Activated naive CD8-positive, alpha-beta T cell (primary cell): ENCODE measurements around the gene POLR2C.
"Not testable (repeated sequence)": the region's sequence is repeated elsewhere in the genome, so short reads cannot be mapped to it uniquely, and the experiment has no call there.

ENCODE experiments used
- H3K27ac Mint-ChIP-seq: one replicate; pipeline ENCODE4 v1.8.0; 2021; ENCODE audit warnings: mixed read lengths
- H3K27me3 Mint-ChIP-seq: one replicate; pipeline ENCODE4 v1.8.0; 2021; ENCODE audit warnings: mixed read lengths
- H3K36me3 Mint-ChIP-seq: one replicate; pipeline ENCODE4 v1.8.0; 2021; ENCODE audit warnings: mixed read lengths
- H3K4me1 Mint-ChIP-seq: one replicate; pipeline ENCODE4 v1.8.0; 2021; ENCODE audit warnings: low read depth, mixed read lengths
- H3K4me3 Mint-ChIP-seq: one replicate; pipeline ENCODE4 v1.8.0; 2021; ENCODE audit warnings: mild to moderate bottlenecking, mixed read lengths
- H3K9me3 Mint-ChIP-seq: one replicate; pipeline ENCODE4 v1.8.0; 2021; ENCODE audit warnings: low read depth, mixed read lengths

Gene POLR2C

GRCh38 chr16:57480754-57481230 lies 18.3 kb downstream of the POLR2C start:
- Mint-ChIP-seq H3K27me3 (no peaks in the 10 kb centered on the region), H3K4me1 (peaks cover 19% of the 10 kb centered on the region), H3K27ac (no peak overlapping the region), H3K4me3 (no peak overlapping the region), H3K36me3 (no peaks in the 10 kb centered on the region), H3K9me3 (no peaks in the 10 kb centered on the region)

DNA sequence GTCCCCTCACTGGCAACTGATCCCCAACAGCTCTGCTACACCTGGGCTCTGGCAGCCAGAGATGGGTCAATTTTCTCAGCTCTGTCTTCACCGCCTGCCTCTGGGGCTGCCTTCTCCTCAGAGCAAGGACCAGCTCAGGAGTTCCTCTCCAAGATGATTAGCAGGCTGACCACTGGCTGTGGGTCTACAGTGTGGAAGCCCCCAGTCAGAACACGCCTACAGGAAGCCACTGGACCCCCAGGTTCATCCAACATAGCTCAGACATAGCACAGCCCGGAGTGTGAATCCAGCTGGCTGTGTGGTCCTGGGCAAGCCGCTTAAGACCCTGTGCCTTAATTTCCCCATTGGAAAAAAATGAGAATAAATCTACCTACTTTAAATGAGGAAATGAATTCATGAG lies 18.9 kb downstream of the POLR2C start:
- Mint-ChIP-seq H3K27ac (no peak overlapping the region), H3K9me3 (no peaks in the 10 kb centered on the region), H3K27me3 (no peaks in the 10 kb centered on the region), H3K4me3 (no peak overlapping the region), H3K4me1 (peaks cover 16% of the 10 kb centered on the region), H3K36me3 (no peaks in the 10 kb centered on the region)

- H3K36me3 Mint-ChIP-seq: no peaks in the 10 kb centered on the region
- no peak overlapping the region for H3K27ac Mint-ChIP-seq
- H3K4me1 Mint-ChIP-seq: peaks cover 22% of the 10 kb centered on the region
- no peak overlapping the region for H3K4me3 Mint-ChIP-seq
- H3K9me3 Mint-ChIP-seq: no peaks in the 10 kb centered on the region
- H3K27me3 Mint-ChIP-seq: no peaks in the 10 kb centered on the region
Measured at GRCh38 chr16:57482845-57483545, 20.5 kb downstream of the POLR2C start.

GRCh38 chr16:57483725-57484514 lies 21.4 kb downstream of the POLR2C start:
- Mint-ChIP-seq H3K27me3 (no peaks in the 10 kb centered on the region), H3K9me3 (no peaks in the 10 kb centered on the region), H3K4me1 (peaks cover 20% of the 10 kb centered on the region), H3K36me3 (no peaks in the 10 kb centered on the region), H3K27ac (no peak overlapping the region), H3K4me3 (no peak overlapping the region)

DNA sequence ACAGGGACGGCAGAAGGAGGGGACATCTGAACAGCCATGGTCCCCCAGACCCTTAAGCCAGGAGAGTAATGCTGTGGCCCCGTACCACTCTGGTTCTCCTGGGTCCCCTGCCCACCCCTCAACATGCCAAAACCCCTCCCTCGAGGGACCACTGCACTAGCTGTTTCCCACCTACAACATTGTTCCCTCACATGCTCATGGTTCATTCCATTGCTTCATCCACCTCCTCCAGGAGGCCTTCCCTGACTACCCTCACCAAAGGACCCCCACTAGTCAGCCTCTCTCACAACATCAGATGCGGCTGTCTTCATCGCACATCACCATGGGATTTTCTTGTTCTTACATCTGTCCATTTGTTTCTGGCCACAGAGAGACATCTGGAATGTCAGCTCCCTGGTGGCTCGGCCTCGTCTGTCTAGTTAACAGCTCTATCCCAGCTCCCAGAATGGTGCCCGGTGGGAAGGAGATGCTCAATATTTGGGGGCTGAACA lies 22.1 kb downstream of the POLR2C start:
- Mint-ChIP-seq H3K27ac (no peak overlapping the region), H3K27me3 (no peaks in the 10 kb centered on the region), H3K4me3 (no peak overlapping the region), H3K9me3 (no peaks in the 10 kb centered on the region), H3K36me3 (no peaks in the 10 kb centered on the region), H3K4me1 (peaks cover 18% of the 10 kb centered on the region)

- H3K27me3 Mint-ChIP-seq: no peaks in the 10 kb centered on the region
- peaks cover 18% of the 10 kb centered on the region for H3K4me1 Mint-ChIP-seq
- H3K27ac Mint-ChIP-seq: peak overlapping the region; percentile 22
- H3K9me3 Mint-ChIP-seq: no peaks in the 10 kb centered on the region
- H3K4me3 Mint-ChIP-seq: peak overlapping the region; percentile 85
- H3K36me3 Mint-ChIP-seq: no peaks in the 10 kb centered on the region
Measured at GRCh38 chr16:57485091-57485915, 22.8 kb downstream of the POLR2C start.

GRCh38 chr16:57485916-57486857 lies 23.7 kb downstream of the POLR2C start, which contains the start of gene DOK4:
Gene DOK4 (minus strand): TSS chr16:57486493. CDS start chr16:57479507, 6,986 bp downstream.
- no peaks in the 10 kb centered on the region for H3K36me3 Mint-ChIP-seq
- peak within 1 kb of the TSS; percentile 85 for H3K4me3 Mint-ChIP-seq
- no peaks in the 10 kb centered on the region for H3K27me3 Mint-ChIP-seq
- peaks cover 18% of the 10 kb centered on the region for H3K4me1 Mint-ChIP-seq
- H3K9me3 Mint-ChIP-seq: no peaks in the 10 kb centered on the region
- H3K27ac Mint-ChIP-seq: peak within 1 kb of the TSS; percentile 47

DNA sequence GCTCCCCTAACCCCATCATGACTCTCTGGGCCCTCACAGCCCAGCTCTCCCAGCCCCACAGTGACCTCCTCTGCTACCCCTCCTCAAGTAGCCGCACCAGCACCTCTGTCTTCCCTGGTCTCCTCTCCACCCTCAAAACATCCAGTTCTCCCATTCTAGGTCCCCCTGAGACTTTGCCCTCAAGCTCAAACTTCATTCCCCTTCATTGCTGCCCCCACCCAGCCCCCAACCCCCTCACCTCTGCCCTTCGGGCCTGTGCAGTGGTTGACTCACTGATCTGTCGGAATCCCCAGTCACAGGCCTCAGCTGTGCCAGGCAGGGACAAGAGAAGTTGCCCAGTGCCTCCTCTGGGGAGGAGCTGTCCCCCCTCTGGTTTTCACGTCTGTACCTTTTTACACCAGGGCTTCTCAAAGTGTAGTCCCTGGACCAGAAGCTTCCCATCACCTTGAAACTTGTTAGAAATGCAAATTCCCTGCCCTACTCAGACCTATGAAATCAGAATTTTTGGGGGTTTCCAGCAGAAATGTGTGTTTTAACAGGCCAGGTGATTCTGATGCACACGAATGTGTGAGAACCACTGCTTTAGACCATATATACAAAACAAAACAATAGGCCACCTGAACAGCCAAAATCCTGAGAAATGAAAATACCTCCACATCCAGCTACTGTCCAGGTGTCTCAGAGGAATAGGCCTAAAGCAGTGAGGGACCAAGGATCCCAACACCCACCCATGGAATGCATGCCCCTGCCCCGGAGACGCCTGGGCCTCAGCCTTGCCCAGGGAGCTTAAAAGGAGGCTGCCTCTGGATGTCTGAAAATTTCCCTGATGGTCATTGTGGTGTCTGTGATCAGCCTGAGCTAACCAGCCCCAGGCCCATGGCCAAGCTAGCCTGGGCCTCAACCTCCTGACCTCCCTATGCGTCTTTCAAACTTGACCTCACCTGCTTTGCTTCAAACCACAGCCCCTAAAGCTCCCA lies 24.7 kb downstream of the POLR2C start:
- no peaks in the 10 kb centered on the region for H3K36me3 Mint-ChIP-seq
- peaks cover 18% of the 10 kb centered on the region for H3K4me1 Mint-ChIP-seq
- no peaks in the 10 kb centered on the region for H3K9me3 Mint-ChIP-seq
- peak overlapping the region; percentile 81 for H3K4me3 Mint-ChIP-seq
- no peaks in the 10 kb centered on the region for H3K27me3 Mint-ChIP-seq
- H3K27ac Mint-ChIP-seq: peak overlapping the region; percentile 47

- no peaks in the 10 kb centered on the region for H3K36me3 Mint-ChIP-seq
- no peaks in the 10 kb centered on the region for H3K9me3 Mint-ChIP-seq
- H3K27me3 Mint-ChIP-seq: no peaks in the 10 kb centered on the region
- no peak overlapping the region for H3K4me3 Mint-ChIP-seq
- peaks cover 18% of the 10 kb centered on the region for H3K4me1 Mint-ChIP-seq
- no peak overlapping the region for H3K27ac Mint-ChIP-seq
Measured at GRCh38 chr16:57489229-57489628, 26.8 kb downstream of the POLR2C start.

DNA sequence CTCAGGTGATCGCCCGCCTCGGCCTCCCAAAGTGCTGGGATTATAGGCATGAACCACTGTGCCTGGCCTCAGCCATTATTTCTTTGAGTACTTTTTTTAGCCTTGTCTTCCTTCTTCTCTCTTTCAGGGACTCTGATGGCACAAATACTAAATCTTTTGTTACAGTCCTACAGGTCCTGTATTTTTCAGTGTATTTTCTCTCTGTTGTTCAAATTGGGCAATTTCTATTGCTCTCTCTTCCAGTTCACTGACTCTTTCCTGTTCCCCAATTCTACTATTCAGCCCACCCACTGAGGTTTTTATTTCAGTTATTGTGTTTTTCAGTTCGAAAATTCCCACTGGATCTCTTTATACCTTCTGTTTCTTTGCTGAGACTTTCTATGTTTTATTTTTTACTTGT lies 31.3 kb downstream of the POLR2C start:
- H3K36me3 Mint-ChIP-seq: no peaks in the 10 kb centered on the region
- H3K4me3 Mint-ChIP-seq: no peak overlapping the region
- no peaks in the 10 kb centered on the region for H3K27me3 Mint-ChIP-seq
- no peaks in the 10 kb centered on the region for H3K4me1 Mint-ChIP-seq
- no peak overlapping the region for H3K27ac Mint-ChIP-seq
- H3K9me3 Mint-ChIP-seq: no peaks in the 10 kb centered on the region

DNA sequence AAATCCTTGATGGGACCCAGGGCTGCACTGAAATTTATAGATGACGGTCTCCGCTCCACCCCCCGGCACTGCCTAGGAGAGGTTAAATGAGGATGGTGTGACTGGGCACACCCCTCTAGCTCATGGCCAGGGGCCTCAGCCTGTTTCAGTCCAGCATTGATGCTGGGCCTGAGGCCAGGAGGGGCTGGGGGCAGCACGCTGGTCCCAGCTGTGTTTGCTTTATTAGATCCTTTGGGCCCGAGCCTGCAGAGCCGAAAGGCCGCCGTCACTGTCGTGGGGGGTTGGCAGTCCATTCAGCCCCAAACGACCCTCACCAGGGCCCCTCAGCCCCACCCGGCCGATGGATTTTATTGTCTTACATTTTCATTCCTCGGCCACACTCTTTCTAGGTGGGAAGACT lies 34.6 kb downstream of the POLR2C start:
- Mint-ChIP-seq H3K27me3 (no peaks in the 10 kb centered on the region), H3K36me3 (no peaks in the 10 kb centered on the region), H3K9me3 (no peaks in the 10 kb centered on the region), H3K4me1 (peaks cover 12% of the 10 kb centered on the region), H3K4me3 (no peak overlapping the region), H3K27ac (no peak overlapping the region)

DNA sequence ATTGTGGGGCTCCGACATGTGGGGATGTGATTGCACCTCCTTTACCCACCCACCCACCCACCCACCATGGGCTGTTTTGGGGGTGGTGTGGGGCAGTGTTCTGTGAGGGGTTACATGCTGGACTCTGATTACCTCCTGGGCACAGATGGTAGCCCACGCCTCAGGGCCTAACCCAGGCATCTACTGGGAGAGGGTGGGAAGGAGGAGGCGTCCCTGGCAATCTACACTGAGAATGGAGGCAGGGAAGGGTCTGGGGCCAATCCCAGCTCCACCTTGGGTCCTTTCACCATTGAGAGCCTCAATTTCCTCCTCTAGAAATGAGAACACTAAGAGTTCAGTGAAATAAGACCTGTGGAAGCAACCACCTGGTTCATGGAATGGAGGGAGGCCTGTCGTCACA lies 35.6 kb downstream of the POLR2C start:
- H3K9me3 Mint-ChIP-seq: no peaks in the 10 kb centered on the region
- peaks cover 15% of the 10 kb centered on the region for H3K4me1 Mint-ChIP-seq
- no peak overlapping the region for H3K4me3 Mint-ChIP-seq
- no peaks in the 10 kb centered on the region for H3K27me3 Mint-ChIP-seq
- no peak overlapping the region for H3K27ac Mint-ChIP-seq
- H3K36me3 Mint-ChIP-seq: no peaks in the 10 kb centered on the region

DNA sequence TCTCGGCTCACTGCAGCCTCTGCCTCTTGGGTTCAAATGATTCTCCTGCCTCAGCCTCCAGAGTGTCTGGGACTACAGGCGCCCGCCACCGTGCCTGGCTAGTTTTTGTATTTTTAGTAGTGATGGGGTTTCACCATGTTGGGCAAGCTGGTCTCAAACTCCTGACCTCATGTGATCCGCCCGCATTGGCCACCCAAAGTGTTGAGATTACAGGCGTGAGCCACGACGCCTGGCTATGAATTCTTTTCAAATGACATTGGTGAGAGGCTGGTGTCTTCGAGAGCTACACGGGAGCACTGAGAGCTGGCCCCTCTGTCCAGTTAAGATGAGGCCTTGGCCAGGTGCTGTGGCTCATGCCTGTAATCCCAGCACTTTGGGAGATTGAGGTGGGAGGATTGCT lies 37.5 kb downstream of the POLR2C start:
- H3K36me3 Mint-ChIP-seq: not testable (repeated sequence)

More for the DNA sequence above, 37.5 kb downstream of the POLR2C start:
- peaks cover 15% of the 10 kb centered on the region for H3K4me1 Mint-ChIP-seq
- not testable (repeated sequence) for H3K9me3 Mint-ChIP-seq, H3K27ac Mint-ChIP-seq, H3K27me3 Mint-ChIP-seq, H3K4me3 Mint-ChIP-seq
